ENCODE results near the gene MGAT1.

Gene MGAT1

GRCh38 chr5:180804129-180804618, 1.6 kb upstream of the MGAT1 start:
- Histone ChIP-seq H4K5ac (ENCODE audit: low read length) (no peak overlapping the region), H3K4me3 (ENCODE audit: low read length) (no peak overlapping the region), H3K18ac (ENCODE audit: low read length) (no peak overlapping the region), H3K79me2 (ENCODE audit: control insufficient read depth, insufficient read depth, low read length) (peaks cover 39% of the 10 kb centered on the region), H2BK120ac (ENCODE audit: low read depth, low read length) (no peak overlapping the region), H2AK5ac (ENCODE audit: low read length) (no peak overlapping the region), H3K27me3 (ENCODE audit: insufficient read depth, low read length, poor library complexity) (no peaks in the 10 kb centered on the region), H3K4me2 (ENCODE audit: low read length) (no peak overlapping the region), H3K9ac (ENCODE audit: low read length) (peak overlapping the region; percentile 87), H4K8ac (ENCODE audit: low read depth, low read length) (no peak overlapping the region), H2BK15ac (replicated peaks; ENCODE audit: low read depth) (no peak overlapping the region), H2BK5ac (ENCODE audit: low read length) (no peak overlapping the region), H3K4me1 (ENCODE audit: control insufficient read depth, low read depth, low read length) (peaks cover 13% of the 10 kb centered on the region), H3K36me3 (ENCODE audit: control insufficient read depth, insufficient read depth, low read length) (no peaks in the 10 kb centered on the region), H3K56ac (ENCODE audit: low read length) (peak overlapping the region; percentile 91), H3K79me1 (ENCODE audit: low read length) (peaks cover 43% of the 10 kb centered on the region), H3K27ac (ENCODE audit: low read depth, low read length) (no peak overlapping the region), H3K23ac (ENCODE audit: low read length) (no peak overlapping the region), H3K4ac (ENCODE audit: low read depth, low read length) (no peak overlapping the region)
- DNase-seq, result no peak
- WGBS (ENCODE audit: extremely low coverage, insufficient coverage, low lambda C conversion rate), result no CpG with 5 or more reads among the region's 22 CpGs

GRCh38 chr5:180803181-180804128, 849 bp upstream of the MGAT1 start:
- peak overlapping the region; percentile 62 for H2AK5ac ChIP-seq (ENCODE audit: low read length)
- H3K4ac ChIP-seq (ENCODE audit: low read depth, low read length), result peak overlapping the region; percentile 76
- no peak overlapping the region for H4K5ac ChIP-seq (ENCODE audit: low read length)
- peak overlapping the region; percentile 77 for H3K4me2 ChIP-seq (ENCODE audit: low read length)
- peak; percentile 84 for DNase-seq
- H3K27me3 ChIP-seq (ENCODE audit: insufficient read depth, low read length, poor library complexity), result no peaks in the 10 kb centered on the region
- peak overlapping the region; percentile 91 for H3K56ac ChIP-seq (ENCODE audit: low read length)
- H3K4me3 ChIP-seq (ENCODE audit: low read length), result no peak overlapping the region
- peak overlapping the region; percentile 98 for H3K18ac ChIP-seq (ENCODE audit: low read length)
- H3K27ac ChIP-seq (ENCODE audit: low read depth, low read length), result peak overlapping the region; percentile 81
- H4K8ac ChIP-seq (ENCODE audit: low read depth, low read length), result peak overlapping the region; percentile 84
- H3K36me3 ChIP-seq (ENCODE audit: control insufficient read depth, insufficient read depth, low read length), result no peaks in the 10 kb centered on the region
- peaks cover 9% of the 10 kb centered on the region for H3K4me1 ChIP-seq (ENCODE audit: control insufficient read depth, low read depth, low read length)
- peak overlapping the region; percentile 87 for H3K9ac ChIP-seq (ENCODE audit: low read length)
- H2BK120ac ChIP-seq (ENCODE audit: low read depth, low read length), result no peak overlapping the region
- peak overlapping the region; percentile 36 for H3K23ac ChIP-seq (ENCODE audit: low read length)
- H2BK5ac ChIP-seq (ENCODE audit: low read length), result peak overlapping the region; percentile 62
- no CpG with 5 or more reads among the region's 41 CpGs for WGBS (ENCODE audit: extremely low coverage, insufficient coverage, low lambda C conversion rate)
- no peak overlapping the region for H2BK15ac ChIP-seq (replicated peaks; ENCODE audit: low read depth)
- peaks cover 46% of the 10 kb centered on the region for H3K79me2 ChIP-seq (ENCODE audit: control insufficient read depth, insufficient read depth, low read length)
- peaks cover 46% of the 10 kb centered on the region for H3K79me1 ChIP-seq (ENCODE audit: low read length)

GRCh38 chr5:180801596-180802324, 846 bp downstream of the MGAT1 start:
- Histone ChIP-seq H3K18ac (ENCODE audit: low read length) (no peak overlapping the region), H3K56ac (ENCODE audit: low read length) (peak overlapping the region; percentile 82), H3K9ac (ENCODE audit: low read length) (peak overlapping the region; percentile 48), H3K4me2 (ENCODE audit: low read length) (peak overlapping the region; percentile 35), H3K27ac (ENCODE audit: low read depth, low read length) (no peak overlapping the region), H2BK5ac (ENCODE audit: low read length) (no peak overlapping the region), H3K27me3 (ENCODE audit: insufficient read depth, low read length, poor library complexity) (no peaks in the 10 kb centered on the region), H3K23ac (ENCODE audit: low read length) (no peak overlapping the region), H4K5ac (ENCODE audit: low read length) (no peak overlapping the region), H2AK5ac (ENCODE audit: low read length) (no peak overlapping the region), H2BK15ac (replicated peaks; ENCODE audit: low read depth) (no peak overlapping the region), H3K79me1 (ENCODE audit: low read length) (peaks cover 44% of the 10 kb centered on the region), H3K4me3 (ENCODE audit: low read length) (peak overlapping the region; percentile 16), H3K4ac (ENCODE audit: low read depth, low read length) (no peak overlapping the region), H4K8ac (ENCODE audit: low read depth, low read length) (no peak overlapping the region), H3K79me2 (ENCODE audit: control insufficient read depth, insufficient read depth, low read length) (peaks cover 50% of the 10 kb centered on the region), H3K36me3 (ENCODE audit: control insufficient read depth, insufficient read depth, low read length) (no peaks in the 10 kb centered on the region), H2BK120ac (ENCODE audit: low read depth, low read length) (no peak overlapping the region), H3K4me1 (ENCODE audit: control insufficient read depth, low read depth, low read length) (peaks cover 7% of the 10 kb centered on the region)
- DNase-seq, result no peak
- no CpG with 5 or more reads among the region's 15 CpGs for WGBS (ENCODE audit: extremely low coverage, insufficient coverage, low lambda C conversion rate)

GRCh38 chr5:180799902-180800801, 2.5 kb downstream of the MGAT1 start:
- H3K18ac ChIP-seq (ENCODE audit: low read length), result no peak overlapping the region
- WGBS (ENCODE audit: extremely low coverage, insufficient coverage, low lambda C conversion rate), result no CpG with 5 or more reads among the region's 6 CpGs
- H3K23ac ChIP-seq (ENCODE audit: low read length), result no peak overlapping the region
- H3K9ac ChIP-seq (ENCODE audit: low read length), result no peak overlapping the region
- H3K4ac ChIP-seq (ENCODE audit: low read depth, low read length), result no peak overlapping the region
- no peak overlapping the region for H2AK5ac ChIP-seq (ENCODE audit: low read length)
- H3K79me2 ChIP-seq (ENCODE audit: control insufficient read depth, insufficient read depth, low read length), result peaks cover 59% of the 10 kb centered on the region
- H3K27ac ChIP-seq (ENCODE audit: low read depth, low read length), result no peak overlapping the region
- no peak overlapping the region for H2BK120ac ChIP-seq (ENCODE audit: low read depth, low read length)
- H3K4me3 ChIP-seq (ENCODE audit: low read length), result no peak overlapping the region
- no peak overlapping the region for H3K56ac ChIP-seq (ENCODE audit: low read length)
- H2BK15ac ChIP-seq (replicated peaks; ENCODE audit: low read depth), result no peak overlapping the region
- DNase-seq, result peak; percentile 47
- H2BK5ac ChIP-seq (ENCODE audit: low read length), result no peak overlapping the region
- H3K4me1 ChIP-seq (ENCODE audit: control insufficient read depth, low read depth, low read length), result peaks cover 7% of the 10 kb centered on the region
- no peak overlapping the region for H4K5ac ChIP-seq (ENCODE audit: low read length)
- H3K27me3 ChIP-seq (ENCODE audit: insufficient read depth, low read length, poor library complexity), result no peaks in the 10 kb centered on the region
- H4K8ac ChIP-seq (ENCODE audit: low read depth, low read length), result no peak overlapping the region
- no peak overlapping the region for H3K4me2 ChIP-seq (ENCODE audit: low read length)
- H3K36me3 ChIP-seq (ENCODE audit: control insufficient read depth, insufficient read depth, low read length), result no peaks in the 10 kb centered on the region
- H3K79me1 ChIP-seq (ENCODE audit: low read length), result peaks cover 45% of the 10 kb centered on the region

- no peaks in the 10 kb centered on the region for H3K36me3 ChIP-seq (ENCODE audit: control insufficient read depth, insufficient read depth, low read length)
Observed at GRCh38 chr5:180799194-180799593, 3.4 kb downstream of the MGAT1 start.

More at GRCh38 chr5:180799194-180799593, 3.4 kb downstream of the MGAT1 start:
- no peak overlapping the region for H3K9ac ChIP-seq (ENCODE audit: low read length)
- no peak overlapping the region for H4K5ac ChIP-seq (ENCODE audit: low read length)
- H3K27ac ChIP-seq (ENCODE audit: low read depth, low read length), result no peak overlapping the region
- H3K23ac ChIP-seq (ENCODE audit: low read length), result no peak overlapping the region
- H3K4ac ChIP-seq (ENCODE audit: low read depth, low read length), result no peak overlapping the region
- no peaks in the 10 kb centered on the region for H3K27me3 ChIP-seq (ENCODE audit: insufficient read depth, low read length, poor library complexity)
- no peak overlapping the region for H3K18ac ChIP-seq (ENCODE audit: low read length)
- H2BK15ac ChIP-seq (replicated peaks; ENCODE audit: low read depth), result no peak overlapping the region
- no peak overlapping the region for H2BK120ac ChIP-seq (ENCODE audit: low read depth, low read length)
- no peak overlapping the region for H3K56ac ChIP-seq (ENCODE audit: low read length)
- H3K4me2 ChIP-seq (ENCODE audit: low read length), result no peak overlapping the region
- DNase-seq, result peak; percentile 77
- WGBS (ENCODE audit: extremely low coverage, insufficient coverage, low lambda C conversion rate), result no CpG with 5 or more reads among the region's 4 CpGs
- peaks cover 45% of the 10 kb centered on the region for H3K79me1 ChIP-seq (ENCODE audit: low read length)
- H3K4me1 ChIP-seq (ENCODE audit: control insufficient read depth, low read depth, low read length), result peaks cover 7% of the 10 kb centered on the region
- no peak overlapping the region for H4K8ac ChIP-seq (ENCODE audit: low read depth, low read length)
- peaks cover 62% of the 10 kb centered on the region for H3K79me2 ChIP-seq (ENCODE audit: control insufficient read depth, insufficient read depth, low read length)
- no peak overlapping the region for H2AK5ac ChIP-seq (ENCODE audit: low read length)
- no peak overlapping the region for H2BK5ac ChIP-seq (ENCODE audit: low read length)
- no peak overlapping the region for H3K4me3 ChIP-seq (ENCODE audit: low read length)

Data from mesendoderm (in vitro differentiated cells).